ENCODE results near the gene POLN.

- TF ChIP-seq, protein P1, sequence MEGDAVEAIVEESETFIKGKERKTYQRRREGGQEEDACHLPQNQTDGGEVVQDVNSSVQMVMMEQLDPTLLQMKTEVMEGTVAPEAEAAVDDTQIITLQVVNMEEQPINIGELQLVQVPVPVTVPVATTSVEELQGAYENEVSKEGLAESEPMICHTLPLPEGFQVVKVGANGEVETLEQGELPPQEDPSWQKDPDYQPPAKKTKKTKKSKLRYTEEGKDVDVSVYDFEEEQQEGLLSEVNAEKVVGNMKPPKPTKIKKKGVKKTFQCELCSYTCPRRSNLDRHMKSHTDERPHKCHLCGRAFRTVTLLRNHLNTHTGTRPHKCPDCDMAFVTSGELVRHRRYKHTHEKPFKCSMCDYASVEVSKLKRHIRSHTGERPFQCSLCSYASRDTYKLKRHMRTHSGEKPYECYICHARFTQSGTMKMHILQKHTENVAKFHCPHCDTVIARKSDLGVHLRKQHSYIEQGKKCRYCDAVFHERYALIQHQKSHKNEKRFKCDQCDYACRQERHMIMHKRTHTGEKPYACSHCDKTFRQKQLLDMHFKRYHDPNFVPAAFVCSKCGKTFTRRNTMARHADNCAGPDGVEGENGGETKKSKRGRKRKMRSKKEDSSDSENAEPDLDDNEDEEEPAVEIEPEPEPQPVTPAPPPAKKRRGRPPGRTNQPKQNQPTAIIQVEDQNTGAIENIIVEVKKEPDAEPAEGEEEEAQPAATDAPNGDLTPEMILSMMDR (IDR thresholded peaks at IDR 0.05): no peak
- no peak for TF ChIP-seq POLR2A (IDR thresholded peaks at IDR 0.05)
Measured at GRCh38 chr4:2076908-2077536, 164.9 kb downstream of the POLN start.

All from transverse colon (tissue), 3 donors.